GM19099 (cell line): ENCODE data around the gene SLC4A2.

Source experiments
- POLR2A ChIP-seq: IDR thresholded peaks from 3 replicates; pipeline ENCODE4 v1.6.1; 2011; ENCODE audit warnings: low read depth; ENCODE audit not compliant: insufficient read length; ENCODE audit errors: extremely low read depth

SLC4A2 gene

GRCh38 chr7:151116603-151117440, 57.4 kb downstream of the SLC4A2 start:
- TF ChIP-seq POLR2A: no peak

GRCh38 chr7:151117565-151117964, 58.2 kb downstream of the SLC4A2 start:
- no peak for TF ChIP-seq POLR2A

GRCh38 chr7:151118108-151119054, 59.0 kb downstream of the SLC4A2 start:
- no peak for TF ChIP-seq POLR2A

- no peak for TF ChIP-seq POLR2A
Measured at GRCh38 chr7:151119055-151119415, 59.6 kb downstream of the SLC4A2 start.

- TF ChIP-seq POLR2A: no peak
Measured at GRCh38 chr7:151119902-151120301, 60.5 kb downstream of the SLC4A2 start.

- TF ChIP-seq POLR2A: no peak
Measured at GRCh38 chr7:151120896-151121295, 61.5 kb downstream of the SLC4A2 start.

- TF ChIP-seq POLR2A: no peak
Measured at GRCh38 chr7:151121380-151122170, 62.2 kb downstream of the SLC4A2 start.

GRCh38 chr7:151122276-151122675, 62.9 kb downstream of the SLC4A2 start:
- no peak for TF ChIP-seq POLR2A

GRCh38 chr7:151122796-151123157, 63.4 kb downstream of the SLC4A2 start:
- TF ChIP-seq POLR2A: no peak

- no peak for TF ChIP-seq POLR2A
Measured at GRCh38 chr7:151123158-151123821, 63.9 kb downstream of the SLC4A2 start.

- TF ChIP-seq POLR2A: no peak
Measured at GRCh38 chr7:151123822-151124464, 64.6 kb downstream of the SLC4A2 start.

- TF ChIP-seq POLR2A: no peak
Measured at GRCh38 chr7:151124481-151124880, 65.1 kb downstream of the SLC4A2 start.

- no peak for TF ChIP-seq POLR2A
Measured at GRCh38 chr7:151124899-151125399, 65.6 kb downstream of the SLC4A2 start.

GRCh38 chr7:151125470-151125845, 66.1 kb downstream of the SLC4A2 start:
- no peak for TF ChIP-seq POLR2A
